Endothelial cell of umbilical vein (primary cell): ENCODE data around the gene CACNA2D3. TPM values are rescaled to one million over a fixed set of nuclear protein-coding genes. Genes with fewer than 3 reads are reported as not detected.

Source experiments
- BruUV-seq: library from RNA; stranded (reverse); fragments of 400-500 nt; replicated peaks from 2 replicates; lab custom pipeline; 2021; lab: Mats Ljungman, UMichigan
- CTCF ChIA-PET: fragments of 300-600, 350-600 bp; sonication (Branson Sonifier 250); formaldehyde crosslinking; loops from one replicate; lab custom pipeline; 2021; ENCODE audit warnings: antibody characterized with exemption, inconsistent platforms; lab: Charles Lee
- POLR2A ChIA-PET: fragments of 300-600, 350-600 bp; sonication (Branson Sonifier 250); formaldehyde crosslinking; loops from one replicate; lab custom pipeline; 2021; ENCODE audit warnings: antibody characterized with exemption, inconsistent platforms; lab: Charles Lee
- DNase-seq: peaks from one replicate; pipeline ENCODE4 v3.0.0-alpha.2; 2011; ENCODE audit warnings: low read depth, low spot score
- FAIRE-seq: peaks from 2 replicates; lab custom pipeline; 2011; peaks lifted over from hg19 to GRCh38; lab: Jason Lieb, UNC
- H2AFZ ChIP-seq: 2 replicates; pipeline ENCODE4 v1.6.0; 2012; ENCODE audit warnings: low read depth, low read length, control low read depth, inconsistent platforms
- H3K27ac ChIP-seq: 2 replicates; pipeline ENCODE4 v1.5.1; 2011; ENCODE audit warnings: low read depth, mild to moderate bottlenecking, control low read depth, low read length, moderate library complexity; ENCODE audit not compliant: insufficient read depth
- H3K27me3 ChIP-seq, 2 experiments: 2 replicates each; pipeline versions ENCODE4 v1.6.0 to v1.6.1; 2011; ENCODE audit warnings: low read length in 2 of 2, mixed read lengths in 1 of 2; ENCODE audit not compliant: control insufficient read depth in 2 of 2, insufficient read depth in 2 of 2
- H3K36me3 ChIP-seq, 2 experiments: 2 replicates in 1 of 2; 3 replicates in 1 of 2; pipeline ENCODE4 v1.5.1; 2011; ENCODE audit warnings: low read length in 2 of 2, mild to moderate bottlenecking in 1 of 2, moderate library complexity in 1 of 2; ENCODE audit not compliant: control insufficient read depth in 2 of 2, insufficient read depth in 2 of 2; ENCODE audit errors: extremely low read depth in 1 of 2
- H3K4me1 ChIP-seq: 3 replicates; pipeline ENCODE4 v1.5.1; 2011; ENCODE audit warnings: mild to moderate bottlenecking, low read length; ENCODE audit not compliant: control insufficient read depth, insufficient read depth; ENCODE audit errors: extremely low read depth
- H3K4me2 ChIP-seq: 2 replicates; pipeline ENCODE4 v1.6.1; 2011; ENCODE audit warnings: low read length, control low read depth, mixed read lengths; ENCODE audit not compliant: insufficient read depth
- H3K4me3 ChIP-seq, 3 experiments: fragments of 200-600 bp in 1 of 3; sonication (generic), shearing (Covaris generic) in 1 of 3; replicated peaks in 1 of 3; 2 replicates each; pipeline ENCODE4 v1.5.1; 2011 to 2016; ENCODE audit warnings: control low read depth in 3 of 3, low read length in 3 of 3, mild to moderate bottlenecking in 2 of 3, inconsistent platforms in 1 of 3, low read depth in 1 of 3, moderate library complexity in 1 of 3; ENCODE audit not compliant: insufficient read depth in 1 of 3
- H3K79me2 ChIP-seq: 2 replicates; pipeline ENCODE4 v1.6.0; 2012; ENCODE audit warnings: low read length, inconsistent platforms; ENCODE audit not compliant: control insufficient read depth, insufficient read depth
- H3K9ac ChIP-seq: replicated peaks from 2 replicates; pipeline ENCODE3; 2011; ENCODE audit warnings: low read length, control low read depth; ENCODE audit not compliant: insufficient read depth; ENCODE audit errors: extremely low read depth
- H3K9me1 ChIP-seq: replicated peaks from 3 replicates; pipeline ENCODE4 v1.6.0; 2011; ENCODE audit warnings: mild to moderate bottlenecking, low read length; ENCODE audit not compliant: control insufficient read depth, insufficient read depth; ENCODE audit errors: extremely low read depth
- H3K9me3 ChIP-seq: replicated peaks from 2 replicates; pipeline ENCODE4 v1.5.1; 2012; ENCODE audit warnings: low read length, inconsistent platforms; ENCODE audit not compliant: control insufficient read depth, insufficient read depth
- H4K20me1 ChIP-seq: replicated peaks from 2 replicates; pipeline ENCODE3; 2011; ENCODE audit warnings: mild to moderate bottlenecking, low read length; ENCODE audit not compliant: control insufficient read depth, insufficient read depth; ENCODE audit errors: extremely low read depth
- CTCF ChIP-seq, 2 donors: IDR thresholded peaks; 1 replicate in 1 of 2; 2 replicates in 1 of 2; pipeline ENCODE4 v1.5.1; 2011; ENCODE audit warnings: low read length in 2 of 2, mild to moderate bottlenecking in 2 of 2, moderate library complexity in 2 of 2, control low read depth in 1 of 2, inconsistent platforms in 1 of 2, low read depth in 1 of 2; ENCODE audit not compliant: insufficient read depth in 1 of 2; ENCODE audit errors: extremely low read depth in 1 of 2
- EZH2 ChIP-seq: IDR thresholded peaks from 2 replicates; pipeline ENCODE4 v1.6.1; 2012; ENCODE audit warnings: borderline replicate concordance, low read depth, mild to moderate bottlenecking, moderate library complexity, low read length, inconsistent platforms; ENCODE audit not compliant: severe bottlenecking
- FOS ChIP-seq: IDR thresholded peaks from 2 replicates; pipeline ENCODE4 v1.6.1; 2011; ENCODE audit warnings: mild to moderate bottlenecking, low read length, moderate library complexity, borderline replicate concordance; ENCODE audit not compliant: insufficient read depth
- GATA2 ChIP-seq: IDR thresholded peaks from 2 replicates; pipeline ENCODE4 v1.7.0; 2011; ENCODE audit warnings: low read depth, mild to moderate bottlenecking, moderate library complexity, mixed read lengths, low read length; ENCODE audit not compliant: insufficient read length, insufficient read depth
- JUN ChIP-seq: IDR thresholded peaks from 2 replicates; pipeline ENCODE4 v1.6.1; 2011; ENCODE audit warnings: borderline replicate concordance, low read depth; ENCODE audit not compliant: insufficient read length, insufficient read depth
- MAX ChIP-seq: IDR thresholded peaks from 2 replicates; pipeline ENCODE4 v1.6.1; 2011; ENCODE audit not compliant: insufficient read depth, insufficient read length
- MYC ChIP-seq: IDR thresholded peaks from one replicate; pipeline ENCODE4 v1.6.1; 2011; ENCODE audit warnings: mild to moderate bottlenecking, low read depth, low read length
- POLR2A ChIP-seq: IDR thresholded peaks from 2 replicates; pipeline ENCODE4 v1.6.1; 2012; ENCODE audit warnings: low read depth, mild to moderate bottlenecking, control low read depth, low read length
- POLR2AphosphoS5 ChIP-seq: IDR thresholded peaks from 2 replicates; pipeline ENCODE4 v1.6.1; 2012; ENCODE audit warnings: low read depth, mild to moderate bottlenecking, control low read depth, low read length, moderate library complexity; ENCODE audit not compliant: insufficient read depth
- dilution Hi-C: fragments of 300-500 bp; cut with MboI; formaldehyde crosslinking; loops from one replicate; pipeline ENCODE4 v1.15.0; 2019; ENCODE audit warnings: low sequenced_read_pairs; ENCODE audit not compliant: extremely low pct_ligation_motif_present
- intact Hi-C: fragments of 100-400 bp; cut with micrococcal nuclease; formaldehyde crosslinking; loops from one replicate; pipeline ENCODE4 v1.10.0; 2022
- polyA plus RNA-seq, 4 experiments: library from polyadenylated mRNA; depleted of rRNA in 3 of 4; stranded (reverse) in 3 of 4; unstranded in 1 of 4; fragments of >200 nt; gene quantifications; 2 replicates each; pipeline versions ENCODE4 v1.2.1 to v1.2.3, GENCODE V29; 2011 to 2012; ENCODE audit warnings: missing spikeins in 1 of 4
- total RNA-seq: library from RNA; stranded (reverse); gene quantifications from 2 replicates; pipeline ENCODE4 v1.2.3, GENCODE V29; 2021

Gene CACNA2D3
- total and polyA plus RNA-seq, 2 donors (not counting 3 experiments of a cell fraction or from before 2014, with no cell fraction given), result not detected

GRCh38 chr3:54891540-54891897 lies 769.2 kb downstream of the CACNA2D3 start:
- no peak for FAIRE-seq
- Histone ChIP-seq H3K27me3 (no peaks in the 10 kb centered on the region), H3K36me3 (no peaks in the 10 kb centered on the region), H3K9me3 (peaks cover 6% of the 10 kb centered on the region), H3K4me1 (no peaks in the 10 kb centered on the region), H3K4me2 (no peak overlapping the region), H3K9ac (no peak overlapping the region), H3K9me1 (no peaks in the 10 kb centered on the region), H3K27ac (no peak overlapping the region), H3K4me3 (no peak overlapping the region), H3K79me2 (no peaks in the 10 kb centered on the region), H4K20me1 (no peaks in the 10 kb centered on the region), H2AFZ (no peak overlapping the region)
- no peak for DNase-seq
- ChIA-PET CTCF (no interaction called here), POLR2A (no interaction called here)
- dilution Hi-C loops, result no loop called here
- intact Hi-C loops, result no loop called here
- BruUV-seq, result no TSS peak
- TF ChIP-seq FOS (no peak), POLR2AphosphoS5 (no peak), GATA2 (no peak)

- Histone ChIP-seq H2AFZ (no peak overlapping the region), H3K27ac (no peak overlapping the region), H3K4me3 (no peak overlapping the region), H3K9me3 (peaks cover 6% of the 10 kb centered on the region), H3K79me2 (no peaks in the 10 kb centered on the region), H3K9ac (no peak overlapping the region), H3K27me3 (no peaks in the 10 kb centered on the region), H4K20me1 (no peaks in the 10 kb centered on the region), H3K4me1 (no peaks in the 10 kb centered on the region), H3K4me2 (no peak overlapping the region), H3K36me3 (no peaks in the 10 kb centered on the region), H3K9me1 (no peaks in the 10 kb centered on the region)
- ChIA-PET CTCF (no interaction called here), POLR2A (no interaction called here)
- TF ChIP-seq EZH2, result no peak
- no peak for TF ChIP-seq MYC
- no peak for TF ChIP-seq MAX
- TF ChIP-seq GATA2, result no peak
- no peak for TF ChIP-seq CTCF (IDR thresholded peaks at IDR 0.05; ENCODE audit: extremely low read depth in 1 of 2, insufficient read depth in 1 of 2, low read depth in 1 of 2, low read length in 2 of 2)
- TF ChIP-seq POLR2A, result no peak
- no peak for TF ChIP-seq JUN
- no peak for TF ChIP-seq FOS
- no peak for TF ChIP-seq POLR2AphosphoS5
- FAIRE-seq, result no peak
- no peak for DNase-seq
- dilution Hi-C loops, result no loop called here
- intact Hi-C loops, result no loop called here
- BruUV-seq, result no TSS peak
These were observed 769.8 kb downstream of the CACNA2D3 start for GRCh38 chr3:54892168-54892567.
